MM.1S (cell line): ENCODE data around the gene BEST4.
"Not testable (repeated sequence)": the region's sequence is repeated elsewhere in the genome, so short reads cannot be mapped to it uniquely, and the experiment has no call there.

Experiments used
- DNase-seq: peaks from one replicate; pipeline ENCODE4 v3.0.0-alpha.2; 2015
- H2AFZ ChIP-seq: fragments of 300-600 bp; sonication (generic); 2 replicates; pipeline ENCODE4 v1.6.0; 2016; ENCODE audit warnings: antibody characterized with exemption, low read length
- H3F3A ChIP-seq: fragments of 300-600 bp; sonication (generic); 2 replicates; pipeline ENCODE4 v1.6.1; 2016; ENCODE audit warnings: mild to moderate bottlenecking, antibody characterized with exemption, low read length, moderate library complexity, mixed read lengths; ENCODE audit not compliant: insufficient read depth
- H3K27ac ChIP-seq: fragments of 300-600 bp; sonication (generic); 2 replicates; pipeline ENCODE4 v1.5.1; 2016; ENCODE audit warnings: mild to moderate bottlenecking, low read length
- H3K27me3 ChIP-seq: fragments of 300-600 bp; sonication (generic); replicated peaks from 2 replicates; pipeline ENCODE4 v1.6.0; 2016; ENCODE audit warnings: low read length; ENCODE audit not compliant: insufficient read depth
- H3K36me3 ChIP-seq: fragments of 300-600 bp; sonication (generic); replicated peaks from 2 replicates; pipeline ENCODE4 v1.6.1; 2016; ENCODE audit warnings: mild to moderate bottlenecking, low read length, mixed read lengths; ENCODE audit not compliant: insufficient read depth
- H3K4me1 ChIP-seq: fragments of 300-600 bp; sonication (generic); 2 replicates; pipeline ENCODE4 v1.6.1; 2016; ENCODE audit warnings: low read length, mixed read lengths
- H3K4me2 ChIP-seq: fragments of 300-600 bp; sonication (generic); 2 replicates; pipeline ENCODE4 v1.6.0; 2016; ENCODE audit warnings: low read depth, low read length
- H3K4me3 ChIP-seq: fragments of 300-600 bp; sonication (generic); 2 replicates; pipeline ENCODE4 v1.5.1; 2016; ENCODE audit warnings: low read length, mixed read lengths
- H3K79me2 ChIP-seq: fragments of 300-600 bp; sonication (generic); 2 replicates; pipeline ENCODE4 v1.6.1; 2016; ENCODE audit warnings: mixed run types, low read length, mixed read lengths
- H3K9ac ChIP-seq: fragments of 300-600 bp; sonication (generic); 2 replicates; pipeline ENCODE4 v1.6.1; 2016; ENCODE audit warnings: low read length, mixed read lengths
- H3K9me2 ChIP-seq: fragments of 300-600 bp; sonication (generic); replicated peaks from 2 replicates; pipeline ENCODE4 v1.6.1; 2016; ENCODE audit warnings: mild to moderate bottlenecking, low read length, mixed read lengths; ENCODE audit not compliant: insufficient read depth
- H3K9me3 ChIP-seq: fragments of 300-600 bp; sonication (generic); replicated peaks from 2 replicates; pipeline ENCODE4 v1.6.1; 2016; ENCODE audit warnings: mild to moderate bottlenecking, low read length, mixed read lengths; ENCODE audit not compliant: insufficient read depth
- H4K20me1 ChIP-seq: fragments of 300-600 bp; sonication (generic); 2 replicates; pipeline ENCODE4 v1.6.1; 2016; ENCODE audit warnings: mild to moderate bottlenecking, low read length, moderate library complexity, mixed read lengths; ENCODE audit not compliant: insufficient read depth
- CTCF ChIP-seq: fragments of 300-600 bp; sonication (generic); IDR thresholded peaks from 2 replicates; pipeline ENCODE4 v1.5.1; 2016; ENCODE audit warnings: antibody characterized with exemption, low read length, mixed read lengths
- EZH2 ChIP-seq: fragments of 300-600 bp; sonication (generic); optimal IDR thresholded peaks from 2 replicates; pipeline ENCODE3; 2017; ENCODE audit warnings: low read depth, mild to moderate bottlenecking, antibody characterized with exemption, low read length, mixed read lengths
- EZH2phosphoT487 ChIP-seq: fragments of 300-600 bp; sonication (generic); IDR thresholded peaks from 2 replicates; pipeline ENCODE4 v1.6.1; 2018; ENCODE audit warnings: antibody characterized with exemption, low read length

BEST4 gene

DNA sequence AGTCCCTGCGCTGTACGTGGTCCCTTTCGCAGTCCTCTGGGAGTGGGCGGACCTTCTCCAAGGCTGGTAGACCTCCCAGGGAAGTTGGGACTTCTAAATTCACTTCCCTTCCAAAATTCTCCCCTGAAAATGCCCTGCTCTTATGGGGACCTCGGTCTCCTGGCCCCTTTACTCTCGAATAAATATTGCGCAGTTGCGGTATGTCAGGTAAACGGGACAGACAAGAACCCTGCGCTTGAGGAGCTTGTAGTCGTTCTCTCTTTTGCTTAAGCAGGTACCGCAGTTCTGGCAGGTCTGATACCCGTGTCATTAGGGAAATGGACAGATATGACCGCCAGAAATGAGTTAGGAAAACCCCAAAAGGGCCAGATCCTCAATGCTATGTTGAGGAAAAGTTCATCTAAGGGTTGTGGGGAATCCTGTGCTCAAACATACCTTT is 47.8 kb downstream of the BEST4 start:
- Histone ChIP-seq H4K20me1 (no peaks in the 10 kb centered on the region), H3K36me3 (no peaks in the 10 kb centered on the region; the same call in 1 of the 2 replicates), H3K4me3 (peak overlapping the region; percentile 89), H3K79me2 (peaks cover 46% of the 10 kb centered on the region), H2AFZ (peak overlapping the region; percentile 83), H3K27ac (peak overlapping the region; percentile 56), H3K27me3 (no peaks in the 10 kb centered on the region), H3K4me1 (peaks cover 6% of the 10 kb centered on the region; the same call in 1 of the 2 replicates), H3K9me3 (no peaks in the 10 kb centered on the region), H3K9me2 (no peaks in the 10 kb centered on the region), H3K4me2 (peak overlapping the region; percentile 63), H3F3A (0 out of 2 replicates have a peak, but pooled peaks cover 7% of the 10 kb centered on the region), H3K9ac (peak overlapping the region; percentile 84)
- TF ChIP-seq CTCF (no peak), EZH2phosphoT487 (no peak), EZH2 (no peak)
- DNase-seq: peak; percentile 23

DNA sequence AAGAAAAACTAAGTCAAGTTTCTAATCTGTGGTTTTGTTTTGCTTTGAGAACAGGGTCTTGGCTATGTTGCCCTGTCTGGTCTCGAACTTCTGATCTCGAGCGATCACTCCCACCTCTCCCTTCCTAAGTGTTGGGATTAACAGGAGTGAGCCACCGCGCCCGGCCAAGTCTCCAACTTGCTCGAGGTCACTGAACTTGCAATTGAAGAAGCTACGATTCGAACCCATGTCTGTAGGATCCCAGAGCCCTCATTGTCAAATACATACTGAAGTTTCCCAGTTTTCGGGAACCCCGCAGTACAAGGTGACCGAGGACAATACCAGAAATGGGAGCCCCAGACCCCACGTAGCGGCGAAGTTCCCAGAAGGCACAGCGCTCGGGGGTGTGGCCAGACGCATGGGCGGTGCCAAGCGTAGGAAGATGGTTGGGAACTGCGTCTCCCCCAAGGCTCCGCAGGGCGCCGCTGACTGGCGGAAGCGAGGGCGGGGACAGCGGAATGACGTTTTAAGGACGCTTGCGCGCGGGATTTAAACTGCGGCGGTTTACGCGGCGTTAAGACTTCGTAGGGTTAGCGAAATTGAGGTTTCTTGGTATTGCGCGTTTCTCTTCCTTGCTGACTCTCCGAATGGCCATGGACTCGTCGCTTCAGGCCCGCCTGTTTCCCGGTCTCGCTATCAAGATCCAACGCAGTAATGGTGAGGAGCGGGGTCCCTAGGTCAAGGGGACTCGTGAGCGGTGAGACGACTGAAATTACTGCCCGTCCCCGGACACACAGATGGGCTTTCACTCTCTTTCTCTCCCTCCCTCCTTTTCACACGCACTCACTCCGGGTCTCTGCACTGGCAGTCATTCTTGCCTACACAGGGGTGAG is 48.4 kb downstream of the BEST4 start, which contains the start of gene KIF2C:
TSS of gene KIF2C (plus strand) at position 531 of the 872 bp plus-strand sequence. CDS start at position 627, 96 bp downstream.
- Histone ChIP-seq H3K79me2 (peaks cover 44% of the 10 kb centered on the region), H3K4me3 (peak within 1 kb of the TSS; percentile 89), H3K36me3 (no peaks in the 10 kb centered on the region; the same call in 1 of the 2 replicates), H3K27me3 (no peaks in the 10 kb centered on the region), H3K27ac (peak within 1 kb of the TSS; percentile 56), H4K20me1 (no peaks in the 10 kb centered on the region), H2AFZ (peak within 1 kb of the TSS; percentile 83), H3K9me3 (no peaks in the 10 kb centered on the region), H3K4me1 (peaks cover 6% of the 10 kb centered on the region; the same call in 1 of the 2 replicates), H3F3A (0 out of 2 replicates have a peak, but pooled peaks cover 7% of the 10 kb centered on the region), H3K4me2 (peak within 1 kb of the TSS; percentile 63), H3K9ac (peak within 1 kb of the TSS; percentile 84), H3K9me2 (no peaks in the 10 kb centered on the region)
- no peak for TF ChIP-seq EZH2
- no peak for TF ChIP-seq EZH2phosphoT487
- TF ChIP-seq CTCF: no peak
- DNase-seq: peak; percentile 98

DNA sequence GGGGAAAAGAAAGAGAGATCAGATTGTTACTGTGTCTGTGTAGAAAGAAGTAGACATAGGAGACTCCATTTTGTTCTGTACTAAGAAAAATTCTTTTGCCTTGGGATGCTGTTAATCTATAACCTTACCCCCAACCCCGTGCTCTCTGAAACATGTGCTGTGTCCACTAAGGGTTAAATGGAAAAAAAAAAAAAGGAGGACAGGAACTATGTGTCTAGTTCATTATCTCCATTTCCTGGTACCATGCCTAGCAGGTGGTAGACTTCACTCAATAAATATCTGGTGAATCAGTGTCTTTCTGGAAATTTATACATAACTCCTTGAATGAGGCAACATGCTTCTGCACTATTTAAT is 49.0 kb downstream of the BEST4 start:
- Histone ChIP-seq H3K79me2 (peaks cover 38% of the 10 kb centered on the region), H3K4me3 (peak overlapping the region; percentile 89), H2AFZ (peak overlapping the region; percentile 65), H3K27ac (peak overlapping the region; percentile 43; the same call in 1 of the 2 replicates), H3K9ac (peak overlapping the region; percentile 67), H3K4me2 (peak overlapping the region; percentile 55)
- not testable (repeated sequence) for H3F3A ChIP-seq, H3K4me1 ChIP-seq, H3K27me3 ChIP-seq, H3K36me3 ChIP-seq, DNase-seq, H3K9me2 ChIP-seq, H4K20me1 ChIP-seq, H3K9me3 ChIP-seq

- TF ChIP-seq CTCF (no peak), EZH2 (no peak), EZH2phosphoT487 (no peak)
- Histone ChIP-seq H3K27ac (no peak overlapping the region), H3K9me2 (no peaks in the 10 kb centered on the region), H3K9me3 (no peaks in the 10 kb centered on the region), H2AFZ (no peak overlapping the region), H3K4me2 (no peak overlapping the region), H3F3A (peaks cover 2% of the 10 kb centered on the region; the same call in 1 of the 2 replicates), H3K36me3 (no peaks in the 10 kb centered on the region), H4K20me1 (no peaks in the 10 kb centered on the region), H3K4me3 (no peak overlapping the region), H3K4me1 (peaks cover 9% of the 10 kb centered on the region), H3K79me2 (peaks cover 13% of the 10 kb centered on the region), H3K27me3 (no peaks in the 10 kb centered on the region), H3K9ac (no peak overlapping the region)
- no peak for DNase-seq
These were observed 52.0 kb downstream of the BEST4 start for GRCh38 chr1:44735992-44736391.
